Heart left ventricle (tissue), 16 donors: ENCODE data around the gene BTBD2. TPM values are rescaled to one million over a fixed set of nuclear protein-coding genes. Genes with fewer than 3 reads are reported as not detected.

ENCODE experiments used
- ATAC-seq, 4 donors: fragments of 200-7000 bp; cut with Tn5 transposase; one replicate each; pipeline ENCODE4 v1.9.1; 2020 to 2022; ENCODE audit warnings: moderate library complexity in 4 of 4, mild to moderate bottlenecking in 3 of 4, moderate number of reproducible peaks in 1 of 4
- DNase-seq, 5 donors: peaks; one replicate each; pipeline ENCODE4 v3.0.0-alpha.2; 2020
- H3K27ac ChIP-seq, 12 donors: fragments of 200-600 bp; sonication (generic) in 4 of 12; one replicate each; pipeline versions ENCODE4 v1.5.0 to v1.8.0; 2016 to 2022; ENCODE audit warnings: mild to moderate bottlenecking in 2 of 12
- H3K27me3 ChIP-seq, 9 donors: fragments of 200-600 bp; sonication (generic) in 2 of 9; one replicate each; pipeline versions ENCODE4 v1.5.1 to v1.8.0; 2016 to 2022; ENCODE audit warnings: mild to moderate bottlenecking in 3 of 9
- H3K36me3 ChIP-seq, 9 donors: fragments of 200-600 bp; sonication (generic) in 2 of 9; one replicate each; pipeline versions ENCODE4 v1.5.0 to v1.8.0; 2018 to 2022; ENCODE audit warnings: mild to moderate bottlenecking in 2 of 9
- H3K4me1 ChIP-seq, 12 donors: fragments of 200-600 bp; sonication (generic) in 4 of 12; one replicate each; pipeline versions ENCODE4 v1.5.0 to v1.8.0; 2016 to 2022; ENCODE audit warnings: mild to moderate bottlenecking in 3 of 12
- H3K4me3 ChIP-seq, 12 donors: fragments of 200-600 bp; sonication (generic) in 4 of 12; one replicate each; pipeline versions ENCODE4 v1.5.0 to v1.8.0; 2017 to 2022; ENCODE audit warnings: mild to moderate bottlenecking in 9 of 12, moderate library complexity in 4 of 12
- H3K9me3 ChIP-seq, 12 donors: fragments of 200-600 bp; sonication (generic) in 4 of 12; one replicate each; pipeline versions ENCODE4 v1.5.0 to v1.8.0; 2016 to 2022; ENCODE audit warnings: mild to moderate bottlenecking in 1 of 12
- POLR2A ChIP-seq, 2 donors: fragments of 450-650 bp; IDR thresholded peaks; one replicate each; pipeline ENCODE4 v1.6.1; 2017; ENCODE audit warnings: antibody characterized with exemption in 2 of 2, mild to moderate bottlenecking in 2 of 2, moderate library complexity in 2 of 2
- WGBS, 4 donors: extraction: QIAGEN DNeasy Blood & Tissue Kit in 2 of 4; methylation state at CpG; one replicate each; pipeline versions ENCODE4 v1.1.5 to v1.1.7; 2013 to 2018; 5-methylcytosine and 5-hydroxymethylcytosine counted together
- intact Hi-C, 10 donors: fragments of 100-400 bp; cut with DNase I; formaldehyde crosslinking; loops; one replicate each; pipeline versions ENCODE4 v1.11.1 to v1.14.2; 2022
- polyA plus RNA-seq, 2 donors: library from polyadenylated mRNA; stranded (reverse); fragments of 200-250 nt; gene quantifications; one replicate each; pipeline ENCODE4 v1.2.3, GENCODE V29; 2013
- total RNA-seq, 9 donors: library from RNA; depleted of rRNA in 2 of 9; stranded (reverse); fragments of >200 nt in 2 of 9; fragmentation: NEBNext Ultra II Directional in 3 of 9; extraction: Animal tissue kit (Norgen Biotek cat#: 25700) in 3 of 9; gene quantifications; one replicate each; pipeline versions ENCODE4 v1.1.0 to v1.2.4, GENCODE V29; 2016 to 2023
- TF ChIP-seq, protein P1 (sequence below), 12 donors: fragments of 200-600 bp; sonication (generic) in 4 of 12; IDR thresholded peaks; one replicate each; pipeline versions ENCODE4 v1.5.0 to v1.8.0; 2018 to 2022; ENCODE audit warnings: antibody characterized with exemption in 12 of 12, mild to moderate bottlenecking in 5 of 12
- donor health status: ischemic (EF 13 %, LVEDD 7.1; RV severe dilation, severe dysfunction).
- donor health status: healthy with polysubstance abuse.
- donor health status: DM: no; HTN: yes; CAD: no.
- donor health status: DM: no; HTN: no; CAD: no.
- donor health status: ischemic (EF 25% LVEDD 6.9; RV normal size, moderate dysfunction).
- donor health status: ischemic (EF 25% LVEDD 5.7; RV mildly dilated, moderate dysfunction).
- donor health status: healthy.
- donor health status: DM: yes; HTN: yes; CAD: no.
- donor health status: ischemic (EF 35%, LVEDD 5.7; RV mildly dilated, moderate dysfunction).
- donor health status: nonischemic (EF 11% LVEDD 7.7; RV severe dilation, severe dysfunction).
- donor health status: DM: yes; HTN: yes; CAD: no.
- donor health status: PGD.
- donor health status: ischemic (EF 29% LVEDD 5.4; RV normal size, mild dysfunction).
- donor health status: nonischemic (EF 23%, LVEDD 6.1; RV moderate dilation, normal function).

Gene BTBD2
- total and polyA plus RNA-seq, 11 donors, result 39.4 to 81.8 (median 51.8) TPM

DNA sequence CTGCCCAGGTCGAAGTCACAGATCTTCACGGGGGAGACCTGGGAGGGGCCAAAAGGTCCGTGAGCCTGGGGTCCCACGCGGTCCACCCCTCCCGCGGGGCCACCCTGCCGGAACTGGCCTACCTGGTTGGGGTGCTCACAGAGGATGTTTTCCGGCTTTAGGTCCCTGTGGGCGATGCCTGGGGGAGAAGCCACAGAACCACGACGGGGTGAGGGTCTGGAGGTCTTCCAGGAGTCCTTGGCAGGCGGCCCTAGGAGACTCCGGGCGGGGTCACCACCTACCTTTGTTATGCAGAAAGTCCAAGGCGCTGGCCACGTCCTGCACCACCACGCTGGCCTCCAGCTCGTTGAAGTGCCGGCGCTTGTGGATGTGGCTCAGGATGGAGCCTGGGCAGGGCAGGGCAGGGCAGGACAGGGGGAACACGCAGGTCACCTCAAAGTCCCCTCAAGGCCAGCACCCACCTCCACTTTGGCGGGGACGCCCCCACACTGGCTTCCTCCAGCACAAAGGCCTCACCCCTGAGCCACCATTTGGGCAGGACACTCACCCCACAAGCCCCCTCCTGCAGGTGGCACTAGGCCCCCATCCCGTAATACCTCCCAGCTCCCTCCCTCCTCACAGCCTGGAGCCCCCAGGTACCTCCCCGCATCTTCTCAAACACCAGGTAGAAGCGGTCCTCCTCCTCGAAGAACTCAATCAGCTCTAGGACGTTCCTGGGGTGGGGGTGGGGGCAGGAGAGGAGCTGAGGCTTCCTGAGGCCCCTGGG, 27.2 kb upstream of the BTBD2 start:
- intact Hi-C loops, result loop anchor here in 1 of 10 donors (1.0 kb wide), 1 partner anchor 10 kb away; no protein-coding TSS in a partner anchor
- TF ChIP-seq, protein P1, sequence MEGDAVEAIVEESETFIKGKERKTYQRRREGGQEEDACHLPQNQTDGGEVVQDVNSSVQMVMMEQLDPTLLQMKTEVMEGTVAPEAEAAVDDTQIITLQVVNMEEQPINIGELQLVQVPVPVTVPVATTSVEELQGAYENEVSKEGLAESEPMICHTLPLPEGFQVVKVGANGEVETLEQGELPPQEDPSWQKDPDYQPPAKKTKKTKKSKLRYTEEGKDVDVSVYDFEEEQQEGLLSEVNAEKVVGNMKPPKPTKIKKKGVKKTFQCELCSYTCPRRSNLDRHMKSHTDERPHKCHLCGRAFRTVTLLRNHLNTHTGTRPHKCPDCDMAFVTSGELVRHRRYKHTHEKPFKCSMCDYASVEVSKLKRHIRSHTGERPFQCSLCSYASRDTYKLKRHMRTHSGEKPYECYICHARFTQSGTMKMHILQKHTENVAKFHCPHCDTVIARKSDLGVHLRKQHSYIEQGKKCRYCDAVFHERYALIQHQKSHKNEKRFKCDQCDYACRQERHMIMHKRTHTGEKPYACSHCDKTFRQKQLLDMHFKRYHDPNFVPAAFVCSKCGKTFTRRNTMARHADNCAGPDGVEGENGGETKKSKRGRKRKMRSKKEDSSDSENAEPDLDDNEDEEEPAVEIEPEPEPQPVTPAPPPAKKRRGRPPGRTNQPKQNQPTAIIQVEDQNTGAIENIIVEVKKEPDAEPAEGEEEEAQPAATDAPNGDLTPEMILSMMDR (IDR thresholded peaks at IDR 0.05), result no peak
- no peak for TF ChIP-seq POLR2A (IDR thresholded peaks at IDR 0.05)
- peak overlapping the region in 10 of 12 donors; percentile 30 to 50 (median 38) for H3K4me3 ChIP-seq
- H3K9me3 ChIP-seq, result no peaks in the 10 kb centered on the region
- DNase-seq, result peak in 2 of 5 donors; percentile 53 to 75
- peaks cover 19 to 89% (median 74%) of the 10 kb centered on the region in 12 donors for H3K4me1 ChIP-seq
- peaks cover 0 to 91% (median 70%) of the 10 kb centered on the region in 9 donors for H3K36me3 ChIP-seq
- H3K27ac ChIP-seq, result peak overlapping the region; percentile 71 to 99 (median 90)
- ATAC-seq, result peak in 2 of 4 donors; percentile 4 to 5
- WGBS, 4 donors, result 26 to 40% (median 31%) methylated on average over 19 to 29 of the region's 29 CpGs
- H3K27me3 ChIP-seq, result no peaks in the 10 kb centered on the region

DNA sequence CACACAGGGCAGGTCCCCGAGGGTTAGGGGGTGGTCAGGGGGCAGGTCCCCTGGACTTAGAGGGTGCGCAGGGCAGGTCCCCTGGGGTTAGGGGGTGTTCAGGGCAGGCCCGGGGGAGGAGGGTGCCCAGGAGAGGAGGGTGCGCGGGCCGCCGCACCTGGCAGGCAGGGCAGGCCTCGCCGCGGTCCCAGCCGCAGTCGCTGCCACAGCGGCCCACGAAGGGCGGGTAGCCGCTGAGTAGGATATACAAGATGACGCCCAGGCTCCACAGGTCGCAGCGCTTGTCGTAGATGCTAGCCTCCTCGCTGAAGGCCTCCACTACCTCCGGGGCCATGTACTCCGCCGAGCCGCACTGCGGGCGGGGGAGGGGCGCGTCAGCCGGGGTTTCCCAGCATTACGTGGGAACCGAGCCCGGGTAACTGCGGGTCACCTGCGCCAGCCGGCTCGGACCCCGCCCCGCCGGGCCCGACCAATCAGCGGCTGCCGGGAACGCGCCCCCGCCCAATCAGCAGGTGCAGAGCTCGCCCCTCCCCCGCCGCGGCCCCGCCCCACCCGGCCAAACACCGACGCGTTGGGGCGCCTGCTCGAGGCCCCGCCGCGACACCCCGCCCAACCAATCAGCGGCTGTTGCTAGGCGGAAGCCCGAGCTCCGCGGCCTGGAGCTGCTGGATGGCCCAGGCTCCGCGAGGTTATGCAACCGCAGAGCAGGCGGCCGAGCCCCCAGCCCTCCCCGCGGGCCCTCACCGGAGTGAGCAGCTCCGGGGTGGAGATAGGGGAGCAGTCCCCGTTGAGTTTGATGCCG, 26.4 kb upstream of the BTBD2 start:
- 20 to 30% (median 26%) methylated on average over 5 to 77 of the region's 77 CpGs for WGBS, 4 donors
- TF ChIP-seq POLR2A (IDR thresholded peaks at IDR 0.05), result peak in 1 of 2 donors; percentile 23
- TF ChIP-seq, protein P1 (IDR thresholded peaks at IDR 0.05), result no peak
- Histone ChIP-seq H3K36me3 (peaks cover 0 to 87% (median 71%) of the 10 kb centered on the region in 9 donors), H3K27ac (peak overlapping the region; percentile 71 to 99 (median 91)), H3K27me3 (no peaks in the 10 kb centered on the region), H3K4me3 (peak overlapping the region in 10 of 12 donors; percentile 30 to 56 (median 38)), H3K9me3 (no peaks in the 10 kb centered on the region), H3K4me1 (peaks cover 18 to 81% (median 66%) of the 10 kb centered on the region in 12 donors)
- DNase-seq (peak; percentile 97 to 99 (median 98)), ATAC-seq (peak; percentile 71 to 91 (median 88))
- intact Hi-C loops, result loop anchor here in 1 of 10 donors (1.0 kb wide), 1 partner anchor 10 kb away; no protein-coding TSS in a partner anchor

DNA sequence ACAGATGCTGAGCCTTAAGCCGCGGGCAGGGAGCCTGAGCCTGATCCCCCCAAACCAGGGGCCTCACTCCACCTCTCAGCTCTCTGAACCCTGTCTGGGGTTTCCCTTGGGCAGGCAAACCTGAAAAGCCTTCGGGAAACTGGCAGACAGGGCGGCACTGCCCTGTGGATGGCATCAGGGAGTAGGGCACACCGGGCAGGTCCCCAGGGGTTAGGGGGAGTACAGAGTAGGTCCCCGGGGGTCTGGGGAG, 25.8 kb upstream of the BTBD2 start:
- peaks cover 0 to under 1% (median 0%) of the 10 kb centered on the region in 12 donors for H3K9me3 ChIP-seq
- ATAC-seq (no peak), DNase-seq (no peak)
- H3K27me3 ChIP-seq, result no peaks in the 10 kb centered on the region
- TF ChIP-seq, protein P1 (IDR thresholded peaks at IDR 0.05), result no peak
- TF ChIP-seq POLR2A (IDR thresholded peaks at IDR 0.05), result no peak
- H3K27ac ChIP-seq, result peak overlapping the region; percentile 71 to 99 (median 90)
- peaks cover 17 to 76% (median 62%) of the 10 kb centered on the region in 12 donors for H3K4me1 ChIP-seq
- 74 to 92% (median 78%) methylated on average over 2 to 6 of the region's 6 CpGs for WGBS, 4 donors
- intact Hi-C loops, result no loop called here
- peaks cover 0 to 82% (median 68%) of the 10 kb centered on the region in 9 donors for H3K36me3 ChIP-seq
- peak overlapping the region in 8 of 12 donors; percentile 22 to 56 (median 32) for H3K4me3 ChIP-seq
